GM12878 (cell line): Measurements from ENCODE around the gene SYPL2. TPM values are rescaled to one million over a fixed set of nuclear protein-coding genes. Genes with fewer than 3 reads are reported as not detected.
A peak's percentile ranks its signal among the peaks of the same experiment; 100 is the strongest.

Experiments used
- ATAC-seq: fragments of 200-7000 bp; cut with Tn5 transposase; 3 replicates; pipeline ENCODE4 v1.9.1; 2020; ENCODE audit warnings: mild to moderate bottlenecking, moderate library complexity
- BruUV-seq: library from RNA; stranded (reverse); fragments of 400-500 nt; replicated peaks from 2 replicates; lab custom pipeline; 2021; lab: Mats Ljungman, UMichigan
- CTCF ChIA-PET: fragments of 300-600 bp; sonication (Branson Sonifier 250); formaldehyde crosslinking; extraction: SDS; loops from one replicate; lab custom pipeline; 2021; ENCODE audit warnings: inconsistent platforms; lab: Yijun Ruan, JAX
- POLR2A ChIA-PET: fragments of 350-600 bp; formaldehyde crosslinking; extraction: SDS; loops from one replicate; lab custom pipeline; 2021; ENCODE audit warnings: inconsistent platforms; lab: Charles Lee
- RAD21 ChIA-PET: fragments of 300-600 bp; sonication (Branson Sonifier 250); formaldehyde crosslinking; loops from one replicate; lab custom pipeline; 2023; ENCODE audit warnings: antibody characterized with exemption; ENCODE audit not compliant: unreplicated experiment; lab: Charles Lee
- SMC1A ChIA-PET: fragments of 300-600 bp; sonication (Branson Sonifier 250); formaldehyde crosslinking; loops from one replicate; lab custom pipeline; 2023; ENCODE audit not compliant: unreplicated experiment, uncharacterized antibody; lab: Charles Lee
- DNase-seq: peaks from one replicate; pipeline ENCODE4 v3.0.0-alpha.2; 2011; ENCODE audit warnings: low read depth, low spot score
- FAIRE-seq: peaks from 3 replicates; lab custom pipeline; 2011; peaks lifted over from hg19 to GRCh38; lab: Jason Lieb, UNC
- H2AFZ ChIP-seq: 2 replicates; pipeline ENCODE4 v1.6.0; 2011; ENCODE audit warnings: low read depth, low read length, control low read depth; ENCODE audit not compliant: control insufficient read depth
- H3K27ac ChIP-seq: 2 replicates; pipeline ENCODE4 v1.5.1; 2011; ENCODE audit warnings: control low read depth; ENCODE audit not compliant: control insufficient read depth, insufficient read depth
- H3K27me3 ChIP-seq, 2 experiments: replicated peaks in 1 of 2; 2 replicates each; pipeline versions ENCODE4 v1.6.0 to v1.6.1; 2011; ENCODE audit warnings: low read length in 1 of 2; ENCODE audit not compliant: control insufficient read depth in 2 of 2, insufficient read depth in 2 of 2
- H3K36me3 ChIP-seq, 2 experiments: 2 replicates each; pipeline ENCODE4 v1.5.1; 2011; ENCODE audit warnings: low read length in 1 of 2; ENCODE audit not compliant: control insufficient read depth in 2 of 2, insufficient read depth in 2 of 2
- H3K4me1 ChIP-seq: 2 replicates; pipeline ENCODE4 v1.6.1; 2011; ENCODE audit warnings: mild to moderate bottlenecking, low read length, moderate library complexity, mixed read lengths; ENCODE audit not compliant: control insufficient read depth, insufficient read depth
- H3K4me2 ChIP-seq: 2 replicates; pipeline ENCODE4 v1.6.0; 2011; ENCODE audit warnings: control low read depth; ENCODE audit not compliant: control insufficient read depth, insufficient read depth
- H3K4me3 ChIP-seq: fragments of 200-600 bp; sonication (generic); 2 replicates; pipeline ENCODE4 v1.5.1; 2016
- H3K79me2 ChIP-seq: 2 replicates; pipeline ENCODE4 v1.6.0; 2011; ENCODE audit warnings: low read length; ENCODE audit not compliant: control insufficient read depth, insufficient read depth
- H3K9ac ChIP-seq: 2 replicates; pipeline ENCODE4 v1.8.0; 2011; ENCODE audit warnings: low read length, control low read depth, mixed read lengths; ENCODE audit not compliant: control insufficient read depth, insufficient read depth
- H3K9me3 ChIP-seq: replicated peaks from 3 replicates; pipeline ENCODE4 v1.5.1; 2011; ENCODE audit warnings: mild to moderate bottlenecking, low read length; ENCODE audit not compliant: control insufficient read depth, insufficient read depth
- H4K20me1 ChIP-seq: 2 replicates; pipeline ENCODE4 v1.6.0; 2011; ENCODE audit not compliant: control insufficient read depth, insufficient read depth
- CHD4 ChIP-seq: fragments of 200-600 bp; sonication (generic); IDR thresholded peaks from 2 replicates; pipeline ENCODE4 v1.6.1; 2016; ENCODE audit warnings: mild to moderate bottlenecking
- CTCF ChIP-seq, 3 experiments: IDR thresholded peaks in 2 of 3; conservative IDR thresholded peaks in 1 of 3; 2 replicates each; pipeline ENCODE4 v1.5.1; 2011; ENCODE audit warnings: low read depth in 3 of 3, low read length in 3 of 3, mild to moderate bottlenecking in 3 of 3, control low read depth in 2 of 3, moderate library complexity in 2 of 3, inconsistent platforms in 1 of 3, mixed read lengths in 1 of 3; ENCODE audit not compliant: control insufficient read depth in 2 of 3, insufficient read depth in 1 of 3; ENCODE audit errors: extremely low read depth in 1 of 3
- FOXK2 ChIP-seq: fragments of 450-650 bp; IDR thresholded peaks from 2 replicates; pipeline ENCODE4 v1.6.1; 2017; ENCODE audit warnings: mild to moderate bottlenecking, moderate library complexity
- HCFC1 ChIP-seq: fragments of 150-350 bp; IDR thresholded peaks from 2 replicates; pipeline ENCODE4 v1.6.1; 2014; ENCODE audit warnings: low read length
- HDGF ChIP-seq: fragments of 450-650 bp; IDR thresholded peaks from 2 replicates; pipeline ENCODE4 v1.6.1; 2016; ENCODE audit warnings: antibody characterized with exemption
- IKZF2 ChIP-seq, 2 experiments: fragments of 450-650 bp; IDR thresholded peaks; 2 replicates each; pipeline ENCODE4 v1.6.1; 2017; ENCODE audit warnings: mild to moderate bottlenecking in 2 of 2, moderate library complexity in 2 of 2
- RAD21 ChIP-seq: IDR thresholded peaks from 2 replicates; pipeline ENCODE4 v1.6.1; 2011; ENCODE audit warnings: mild to moderate bottlenecking, low read depth, low read length, moderate library complexity; ENCODE audit not compliant: insufficient read depth
- RB1 ChIP-seq: fragments of 450-650 bp; formaldehyde crosslinking; IDR thresholded peaks from 2 replicates; pipeline ENCODE4 v1.6.1; 2017; ENCODE audit warnings: mild to moderate bottlenecking, borderline replicate concordance
- SMC3 ChIP-seq: IDR thresholded peaks from 2 replicates; pipeline ENCODE4 v1.6.1; 2011; ENCODE audit warnings: low read length, improper control_type of control experiment, borderline replicate concordance
- WGBS: methylation state at CpG from one replicate; pipeline ENCODE4 v1.1.6; 2016; ENCODE audit warnings: low lambda C conversion rate; ENCODE audit not compliant: insufficient replicate concordance, insufficient coverage; ENCODE audit errors: missing lambda C conversion rate; 5-methylcytosine and 5-hydroxymethylcytosine counted together
- in situ Hi-C: fragments of 300-500 bp; cut with MboI; formaldehyde crosslinking; loops from 9 replicates; pipeline ENCODE4 v1.14.3; 2018; ENCODE audit warnings: mixed read lengths
- intact Hi-C: fragments of 100-400 bp; cut with micrococcal nuclease; formaldehyde crosslinking; loops from one replicate; pipeline ENCODE4 v1.14.2; 2022; ENCODE audit not compliant: unreplicated experiment
- polyA plus RNA-seq, 11 experiments: library from polyadenylated mRNA; depleted of rRNA in 4 of 11; unstranded in 6 of 11; stranded (reverse) in 5 of 11; fragments of >200 nt; fragmentation: Nextera tagmentation in 4 of 11; fragmentation: Illumina TruSeq in 1 of 11; extraction: Ambion mirVana in 4 of 11; extraction: Trizol in 1 of 11; gene quantifications; 1 replicate in 1 of 11; 2 replicates in 10 of 11; pipeline versions ENCODE4 v1.2.1 to v1.2.3, GENCODE V29; 2011 to 2016; ENCODE audit warnings: inconsistent platforms in 2 of 11, missing spikeins in 2 of 11, low read depth in 1 of 11
- total RNA-seq, 4 experiments: library from RNA; depleted of rRNA in 3 of 4; stranded (reverse); fragments of >200 nt in 3 of 4; fragmentation: Illumina TruSeq in 1 of 4; extraction: Trizol in 1 of 4; gene quantifications; 2 replicates each; pipeline versions ENCODE4 v1.2.1 to v1.2.3, GENCODE V29; 2013 to 2021

Gene SYPL2
- total and polyA plus RNA-seq, 10 of the 15 experiments (the other 5 are each of a cell fraction or from before 2014, with no cell fraction given) = 0.04 to 0.11 (median 0.06) TPM; not detected in 3

GRCh38 chr1:109498161-109498801 lies 31.9 kb downstream of the SYPL2 start:
- Histone ChIP-seq H3K4me1 (peaks cover 4% of the 10 kb centered on the region), H3K9me3 (no peaks in the 10 kb centered on the region), H3K36me3 (peaks cover 7 to 20% of the 10 kb centered on the region in 2 experiments; a peak in 3 of 4 replicates), H2AFZ (no peak overlapping the region), H3K4me2 (no peak overlapping the region), H4K20me1 (peaks cover 4% of the 10 kb centered on the region; the same call in 1 of the 2 replicates), H3K27ac (no peak overlapping the region), H3K27me3 (no peaks in the 10 kb centered on the region), H3K9ac (no peak overlapping the region), H3K4me3 (no peak overlapping the region), H3K79me2 (peaks cover 9% of the 10 kb centered on the region)
- FAIRE-seq = no peak
- 78% methylated on average over 12 of the region's 12 CpGs for WGBS
- TF ChIP-seq CTCF (IDR thresholded peaks at IDR 0.05 in 2 of 3, conservative IDR thresholded peaks at IDR 0.05 in 1 of 3; ENCODE audit: control insufficient read depth in 2 of 3, extremely low read depth in 1 of 3, insufficient read depth in 1 of 3, low read depth in 3 of 3, low read length in 3 of 3) (peak; percentile 42 to 70 (median 63); a peak in 5 of 6 replicates), FOXK2 (no peak), RAD21 (peak; percentile 42; the same call in 1 of the 2 replicates), RB1 (0 out of 2 replicates have a peak, but pooled peaks have one; percentile 37), SMC3 (peak; percentile 71), CHD4 (no peak), HCFC1 (no peak), IKZF2 (IDR thresholded peaks at IDR 0.05) (no peak), HDGF (peak; percentile 69)
- ChIA-PET SMC1A (interaction anchor here (0.9 to 14.4 kb wide), 7 partner anchors 8 to 48 kb away, joined by 3 to 431 read pairs (median 4); no protein-coding TSS in a partner anchor), RAD21 (interaction anchor here (0.7 to 13.4 kb wide), 6 partner anchors 15 to 73 kb away, joined by 3 to 422 read pairs (median 4); no protein-coding TSS in a partner anchor), POLR2A (interaction anchor here (0.6 to 2.4 kb wide), 6 partner anchors 12 to 73 kb away, joined by 3 to 10 read pairs (median 4); no protein-coding TSS in a partner anchor), CTCF (interaction anchor here (0.6 to 26.7 kb wide), 16 partner anchors 8 to 299 kb away, joined by 3 to 1280 read pairs (median 4); partner anchors contain the start of genes AMIGO1, GPR61 and GSTM1)
- intact Hi-C loops = loop anchor here (1.0 kb wide), 1 partner anchor 34 kb away; no protein-coding TSS in a partner anchor
- peak; percentile 8; the same call in 1 of the 3 replicates for ATAC-seq
- DNase-seq = no peak
- no TSS peak for BruUV-seq
- in situ Hi-C loops = no loop called here
